SU-DHL-6 (cell line): ENCODE measurements around the gene TIMM17A.

Experiments
- CTCF ChIP-seq: fragments of 200-600 bp; sonication (generic); IDR thresholded peaks from one replicate; pipeline ENCODE4 v1.5.1; 2017; ENCODE audit warnings: antibody characterized with exemption, mild to moderate bottlenecking, low read length, moderate library complexity; ENCODE audit not compliant: insufficient read depth, poor library complexity, severe bottlenecking
- EZH2phosphoT487 ChIP-seq: fragments of 200-600 bp; sonication (generic), shearing (Covaris generic); conservative IDR thresholded peaks from 2 replicates; pipeline ENCODE4 v1.6.1; 2018; ENCODE audit warnings: mild to moderate bottlenecking, antibody characterized with exemption, low read length, moderate library complexity, mixed read lengths

- TF ChIP-seq CTCF (no peak), EZH2phosphoT487 (no peak)
Observed at GRCh38 chr1:201942129-201942495, 13.2 kb upstream of the TIMM17A start.
